GM12875 (cell line): ENCODE results near the gene HDAC11.

Experiments used
- H3K4me3 ChIP-seq: one replicate; pipeline ENCODE4 v1.5.1; 2011; ENCODE audit warnings: low read depth, low read length, control low read depth
- CTCF ChIP-seq: IDR thresholded peaks from 2 replicates; pipeline ENCODE4 v1.5.1; 2011; ENCODE audit warnings: low read depth, mild to moderate bottlenecking, control low read depth, inconsistent platforms, low read length, moderate library complexity, borderline replicate concordance; ENCODE audit not compliant: insufficient read depth

HDAC11 gene

GRCh38 chr3:13547591-13548371, 67.7 kb downstream of the HDAC11 start:
- no peak for TF ChIP-seq CTCF
- no peak overlapping the region for H3K4me3 ChIP-seq

- H3K4me3 ChIP-seq, result no peak within 1 kb of the TSS
Observed at GRCh38 chr3:13548696-13549622, 68.9 kb downstream of the HDAC11 start, which contains the start of gene FBLN2. Gene FBLN2 (plus strand): TSS chr3:13549125. CDS start chr3:13570356, 21,231 bp downstream.

DNA sequence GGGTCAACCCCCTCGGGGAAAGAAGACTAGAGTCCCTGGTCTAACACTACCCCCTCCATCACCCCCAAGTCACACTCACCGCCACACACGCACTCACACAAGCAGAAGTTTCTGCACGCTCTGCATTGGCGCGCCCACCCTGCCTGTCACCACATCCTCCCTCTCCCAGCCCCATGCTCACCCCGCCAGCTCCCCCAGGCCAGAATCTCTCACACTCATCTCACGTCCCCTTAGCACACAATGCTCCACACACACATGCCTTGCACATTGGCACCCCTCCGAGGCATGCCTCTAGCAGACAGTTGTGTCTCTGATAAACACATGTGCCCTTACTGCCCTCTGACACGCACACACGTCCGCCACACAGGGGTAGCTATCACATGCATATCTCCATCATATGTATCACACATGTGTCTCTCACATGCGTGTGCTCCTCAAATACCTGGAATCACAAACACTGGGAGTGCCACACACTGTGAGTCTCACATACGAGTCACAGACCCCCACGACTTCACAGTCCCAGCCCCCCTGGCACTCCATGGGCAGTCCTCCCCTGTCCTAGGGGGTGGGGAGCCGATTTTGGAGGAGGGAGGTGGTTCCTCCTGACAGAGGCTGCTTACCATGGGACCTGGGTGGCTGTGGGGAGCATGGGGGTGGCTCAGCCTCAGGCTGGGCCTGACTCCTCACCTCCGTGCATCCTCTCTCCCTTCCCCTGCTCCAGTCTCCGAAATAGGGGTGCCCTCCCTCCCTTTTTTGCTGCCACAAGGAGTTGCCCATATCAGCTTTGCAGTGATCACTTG, 69.7 kb downstream of the HDAC11 start:
- H3K4me3 ChIP-seq, result no peak overlapping the region
- TF ChIP-seq CTCF, result no peak

More at GRCh38 chr3:13548696-13549622, 68.9 kb downstream of the HDAC11 start, which contains the start of gene FBLN2:
- TF ChIP-seq CTCF, result no peak

DNA sequence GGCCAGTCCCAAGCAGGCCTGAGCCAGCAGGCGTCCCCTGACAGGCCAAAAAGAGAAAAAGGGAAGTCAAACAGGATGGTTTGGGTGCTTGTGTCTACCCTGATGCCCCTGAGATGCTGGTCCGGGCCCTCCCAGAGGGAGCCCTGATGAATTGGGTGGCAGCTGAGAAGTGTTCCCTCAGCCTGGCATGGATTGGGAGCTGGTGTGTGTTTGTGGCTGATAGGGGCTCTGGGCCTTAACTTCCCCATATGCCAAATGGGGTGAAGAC, 70.3 kb downstream of the HDAC11 start:
- no peak overlapping the region for H3K4me3 ChIP-seq
- no peak for TF ChIP-seq CTCF

- H3K4me3 ChIP-seq, result no peak overlapping the region
- TF ChIP-seq CTCF, result no peak
Observed at GRCh38 chr3:13550791-13551360, 70.8 kb downstream of the HDAC11 start.

GRCh38 chr3:13552857-13553652, 72.9 kb downstream of the HDAC11 start:
- no peak for TF ChIP-seq CTCF

More at GRCh38 chr3:13552857-13553652, 72.9 kb downstream of the HDAC11 start:
- H3K4me3 ChIP-seq, result no peak overlapping the region
